ENCODE data around the gene NEURL1B. TPM values are rescaled to one million over a fixed set of nuclear protein-coding genes. Genes with fewer than 3 reads are reported as not detected.
"Not testable (repeated sequence)": the region's sequence is repeated elsewhere in the genome, so short reads cannot be mapped to it uniquely, and the experiment has no call there.

Gene NEURL1B
- total and polyA plus RNA-seq, 10 donors, result 0.26 to 2.5 (median 1.2) TPM

DNA sequence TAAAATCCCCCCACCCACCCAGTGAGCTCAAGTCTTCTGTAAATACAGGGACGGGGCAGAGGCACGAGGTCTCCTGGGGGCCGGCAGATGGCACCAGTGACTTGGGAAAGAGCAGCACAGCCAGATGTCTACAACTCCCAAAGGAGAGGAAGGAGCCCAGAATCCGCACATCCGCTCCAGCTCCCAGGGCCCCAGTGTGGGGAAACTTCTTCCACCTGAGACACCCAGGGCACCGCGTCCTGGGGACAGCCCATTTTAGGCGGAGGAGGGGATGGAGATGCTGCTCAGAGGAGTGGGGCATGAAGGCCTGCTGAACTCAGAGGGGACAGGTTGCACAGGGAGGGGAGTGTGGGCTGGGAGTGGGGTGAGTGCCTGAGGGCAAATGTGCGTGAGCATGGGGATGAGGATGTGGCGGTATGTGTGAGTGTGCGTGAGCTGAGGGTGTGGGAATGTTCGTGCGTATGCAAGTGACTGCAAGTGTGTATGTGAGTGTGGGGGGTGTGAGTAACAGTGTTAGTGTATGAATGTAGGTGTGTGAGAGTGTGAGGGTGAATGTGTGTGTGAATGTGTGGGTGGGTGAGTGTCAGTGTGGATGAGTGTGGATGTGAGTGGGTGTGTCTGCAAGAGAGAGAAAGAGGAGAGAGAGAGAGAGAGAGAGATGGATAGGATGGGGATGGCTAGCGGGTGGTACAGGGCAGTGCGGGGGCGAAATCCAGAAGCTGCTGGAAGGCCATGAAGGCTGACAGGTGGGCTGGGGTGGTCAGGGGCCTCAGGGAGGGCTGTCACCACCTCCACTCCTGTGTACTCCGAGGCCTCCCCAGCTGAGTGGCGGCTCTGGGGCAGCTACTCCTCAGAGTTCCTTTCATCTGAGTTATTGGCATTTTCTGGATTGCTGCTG, 66.5 kb downstream of the NEURL1B start:
- Histone ChIP-seq H3K36me3 (no peaks in the 10 kb centered on the region), H3K4me1 (peaks cover 0 to 10% (median under 1%) of the 10 kb centered on the region in 6 donors), H3K27me3 (replicated peaks in 1 of 7) (peaks cover 0 to 57% (median 0%) of the 10 kb centered on the region in 7 donors), H3K27ac (no peak overlapping the region), H3K4me3 (no peak overlapping the region), H3K9me3 (no peaks in the 10 kb centered on the region)
- intact Hi-C loops (cut with DNase I; ENCODE audit: low total_unique reads), result loop anchor here (10.0 kb wide), 1 partner anchor 497 kb away; no protein-coding TSS in a partner anchor
- DNase-seq, result peak; percentile 77
- TF ChIP-seq, protein P1, sequence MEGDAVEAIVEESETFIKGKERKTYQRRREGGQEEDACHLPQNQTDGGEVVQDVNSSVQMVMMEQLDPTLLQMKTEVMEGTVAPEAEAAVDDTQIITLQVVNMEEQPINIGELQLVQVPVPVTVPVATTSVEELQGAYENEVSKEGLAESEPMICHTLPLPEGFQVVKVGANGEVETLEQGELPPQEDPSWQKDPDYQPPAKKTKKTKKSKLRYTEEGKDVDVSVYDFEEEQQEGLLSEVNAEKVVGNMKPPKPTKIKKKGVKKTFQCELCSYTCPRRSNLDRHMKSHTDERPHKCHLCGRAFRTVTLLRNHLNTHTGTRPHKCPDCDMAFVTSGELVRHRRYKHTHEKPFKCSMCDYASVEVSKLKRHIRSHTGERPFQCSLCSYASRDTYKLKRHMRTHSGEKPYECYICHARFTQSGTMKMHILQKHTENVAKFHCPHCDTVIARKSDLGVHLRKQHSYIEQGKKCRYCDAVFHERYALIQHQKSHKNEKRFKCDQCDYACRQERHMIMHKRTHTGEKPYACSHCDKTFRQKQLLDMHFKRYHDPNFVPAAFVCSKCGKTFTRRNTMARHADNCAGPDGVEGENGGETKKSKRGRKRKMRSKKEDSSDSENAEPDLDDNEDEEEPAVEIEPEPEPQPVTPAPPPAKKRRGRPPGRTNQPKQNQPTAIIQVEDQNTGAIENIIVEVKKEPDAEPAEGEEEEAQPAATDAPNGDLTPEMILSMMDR (IDR thresholded peaks at IDR 0.05 in 8 of 11, conservative IDR thresholded peaks at IDR 0.05 in 3 of 11), result peak in 8 of 11 experiments; percentile 10 to 49 (median 39)
- no peak for TF ChIP-seq POLR2A (IDR thresholded peaks at IDR 0.05)
- 55 to 61% (median 57%) methylated on average over 18 of the region's 18 CpGs for whole genome bisulfite sequencing, 5 donors

DNA sequence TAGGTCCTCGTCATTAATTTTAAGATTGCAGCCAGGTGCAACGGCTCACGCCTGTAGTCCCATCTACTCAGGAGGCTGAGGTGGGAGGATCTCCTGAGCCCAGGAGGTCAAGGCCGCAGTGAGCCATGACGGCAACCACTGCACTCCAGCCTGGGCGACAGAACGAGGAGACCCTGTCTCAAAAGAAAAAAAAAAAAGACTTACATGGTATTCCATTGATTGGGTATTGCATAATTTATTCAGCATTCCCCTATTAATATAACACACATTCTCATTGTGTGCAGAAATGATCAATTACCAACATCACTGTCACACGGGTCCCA, 67.1 kb downstream of the NEURL1B start:
- H3K27me3 ChIP-seq (replicated peaks in 1 of 7), result peaks cover 0 to 54% (median 0%) of the 10 kb centered on the region in 7 donors
- WGBS, 5 donors, result 81 to 95% (median 84%) methylated on average over 8 of the region's 8 CpGs
- no peak for DNase-seq
- H3K4me1 ChIP-seq, result peaks cover under 1 to 15% (median 5%) of the 10 kb centered on the region in 6 donors
- no peak overlapping the region for H3K4me3 ChIP-seq
- no peak for TF ChIP-seq POLR2AphosphoS5 (IDR thresholded peaks at IDR 0.05)
- TF ChIP-seq, protein P1 (IDR thresholded peaks at IDR 0.05 in 8 of 11, conservative IDR thresholded peaks at IDR 0.05 in 3 of 11), result no peak
- no peak for TF ChIP-seq POLR2A (IDR thresholded peaks at IDR 0.05)
- intact Hi-C loops (cut with DNase I; ENCODE audit: low total_unique reads), result loop anchor here (10.0 kb wide), 1 partner anchor 497 kb away; no protein-coding TSS in a partner anchor
- H3K9me3 ChIP-seq, result no peaks in the 10 kb centered on the region
- no peak overlapping the region for H3K27ac ChIP-seq
- H3K36me3 ChIP-seq, result no peaks in the 10 kb centered on the region

DNA sequence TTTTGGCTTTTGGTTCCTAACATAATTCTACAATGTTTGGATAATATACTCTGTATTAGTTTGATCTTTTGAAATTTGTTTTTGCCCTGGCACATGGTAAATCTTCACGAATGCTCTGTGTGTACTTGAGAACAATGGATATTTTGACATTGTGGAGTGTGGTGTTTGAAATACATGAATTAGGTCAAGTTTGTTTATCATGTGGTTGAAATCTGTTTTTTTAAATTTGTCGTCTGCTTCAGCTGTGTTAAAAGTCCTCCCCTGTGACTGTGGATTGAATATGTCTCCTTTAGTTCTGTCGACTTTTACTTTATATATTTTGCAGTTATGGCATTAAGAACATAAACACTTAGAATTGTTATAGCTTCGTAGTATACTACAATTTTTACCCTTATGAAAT, 69.6 kb downstream of the NEURL1B start:
- no peak for DNase-seq
- Histone ChIP-seq H3K4me1 (peaks cover 21 to 41% (median 29%) of the 10 kb centered on the region in 6 donors), H3K27ac (no peak overlapping the region), H3K9me3 (no peaks in the 10 kb centered on the region), H3K27me3 (replicated peaks in 1 of 7) (peaks cover 0 to 44% (median 0%) of the 10 kb centered on the region in 7 donors), H3K36me3 (no peaks in the 10 kb centered on the region), H3K4me3 (no peak overlapping the region)
- intact Hi-C loops (cut with DNase I; ENCODE audit: low total_unique reads), result loop anchor here (10.0 kb wide), 1 partner anchor 434 kb away; the partner anchor contains the start of gene BNIP1
- no peak for TF ChIP-seq POLR2AphosphoS5 (IDR thresholded peaks at IDR 0.05)
- TF ChIP-seq, protein P1 (IDR thresholded peaks at IDR 0.05 in 8 of 11, conservative IDR thresholded peaks at IDR 0.05 in 3 of 11), result no peak
- no peak for TF ChIP-seq POLR2A (IDR thresholded peaks at IDR 0.05)
- 70 to 81% (median 73%) methylated on average over 4 of the region's 4 CpGs for WGBS, 5 donors

DNA sequence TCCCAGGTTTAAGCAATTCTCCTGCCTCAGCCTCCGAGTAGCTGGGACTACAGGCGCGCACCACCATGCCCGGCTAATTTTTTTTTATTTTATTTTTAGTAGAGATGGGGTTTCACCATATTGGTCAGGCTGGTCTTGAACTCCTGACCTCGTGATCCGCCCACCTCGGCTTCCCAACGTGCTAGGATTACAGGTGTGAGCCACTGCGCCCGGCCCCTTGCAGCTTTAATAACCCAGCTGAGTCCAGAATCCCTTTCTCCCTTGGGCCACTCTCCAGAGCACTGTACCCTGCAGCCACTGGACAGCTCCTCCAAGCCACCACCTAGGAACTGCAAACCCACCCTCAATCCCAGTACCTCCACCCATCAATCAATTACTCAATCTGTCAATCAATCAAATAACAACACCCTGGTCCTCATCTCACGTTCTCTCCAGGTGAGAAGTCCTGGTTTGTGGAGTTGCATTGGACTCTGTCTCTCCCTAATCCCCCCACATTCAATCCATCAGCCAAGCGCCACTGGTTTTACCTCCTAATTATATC, 70.3 kb downstream of the NEURL1B start:
- H3K9me3 ChIP-seq, H3K4me3 ChIP-seq, H3K36me3 ChIP-seq, H3K27ac ChIP-seq: not testable (repeated sequence)
- WGBS, 5 donors, result 75 to 88% (median 84%) methylated on average over 12 of the region's 12 CpGs
- intact Hi-C loops (cut with DNase I; ENCODE audit: low total_unique reads), result loop anchor here (10.0 kb wide), 1 partner anchor 433 kb away; the partner anchor contains the start of gene BNIP1
- Histone ChIP-seq H3K4me1 (peaks cover 25 to 48% (median 36%) of the 10 kb centered on the region in 6 donors), H3K27me3 (replicated peaks in 1 of 7) (peaks cover 0 to 44% (median 0%) of the 10 kb centered on the region in 7 donors)
- peak; percentile 42 for DNase-seq

Measured in spleen (tissue), 11 donors.